Astrocyte (in vitro differentiated cells and primary cell): Measurements from ENCODE around the gene CCDC110. TPM values are rescaled to one million over a fixed set of nuclear protein-coding genes. Genes with fewer than 3 reads are reported as not detected.
A peak's percentile ranks its signal among the peaks of the same experiment; 100 is the strongest.

ENCODE experiments used
- DNase-seq: peaks from one replicate; pipeline ENCODE4 v3.0.0-alpha.2; 2010; ENCODE audit warnings: low read depth
- FAIRE-seq: peaks from 2 replicates; lab custom pipeline; 2011; peaks lifted over from hg19 to GRCh38; lab: Jason Lieb, UNC
- H2AFZ ChIP-seq: 2 replicates; pipeline ENCODE4 v1.6.0; 2012; ENCODE audit warnings: low read depth, low read length, inconsistent platforms
- H3K27ac ChIP-seq: 2 replicates; pipeline ENCODE4 v1.5.1; 2011; ENCODE audit warnings: low read depth, low read length, inconsistent platforms
- H3K27me3 ChIP-seq: 2 replicates; pipeline ENCODE4 v1.6.0; 2011; ENCODE audit warnings: low read length, inconsistent platforms; ENCODE audit not compliant: insufficient read depth
- H3K36me3 ChIP-seq: 2 replicates; pipeline ENCODE4 v1.5.1; 2011; ENCODE audit warnings: low read length, inconsistent platforms; ENCODE audit not compliant: insufficient read depth
- H3K4me1 ChIP-seq: 2 replicates; pipeline ENCODE4 v1.5.1; 2011; ENCODE audit warnings: low read length, inconsistent platforms; ENCODE audit not compliant: insufficient read depth
- H3K4me2 ChIP-seq: 2 replicates; pipeline ENCODE4 v1.6.0; 2012; ENCODE audit warnings: low read length, inconsistent platforms
- H3K4me3 ChIP-seq: 2 replicates; pipeline ENCODE4 v1.5.1; 2011; ENCODE audit warnings: low read depth, mild to moderate bottlenecking, low read length, inconsistent platforms; ENCODE audit not compliant: insufficient read depth
- H3K79me2 ChIP-seq: 2 replicates; pipeline ENCODE4 v1.6.0; 2012; ENCODE audit warnings: mild to moderate bottlenecking, low read length, inconsistent platforms; ENCODE audit not compliant: insufficient read depth
- H3K9ac ChIP-seq: 2 replicates; pipeline ENCODE4 v1.6.0; 2012; ENCODE audit warnings: mild to moderate bottlenecking, low read length, inconsistent platforms
- H3K9me3 ChIP-seq: 2 replicates; pipeline ENCODE4 v1.5.1; 2012; ENCODE audit warnings: low read depth, mild to moderate bottlenecking, low read length, inconsistent platforms; ENCODE audit not compliant: insufficient read depth
- H4K20me1 ChIP-seq: 2 replicates; pipeline ENCODE4 v1.6.0; 2012; ENCODE audit warnings: low read length, inconsistent platforms; ENCODE audit not compliant: insufficient read depth
- H3K27ac Mint-ChIP-seq: one replicate; pipeline ENCODE4 v1.8.0; 2021; ENCODE audit warnings: mild to moderate bottlenecking, mixed read lengths; ENCODE audit not compliant: unreplicated experiment
- H3K27me3 Mint-ChIP-seq: one replicate; pipeline ENCODE4 v1.8.0; 2021; ENCODE audit warnings: low read depth, mixed read lengths; ENCODE audit not compliant: unreplicated experiment
- H3K36me3 Mint-ChIP-seq: one replicate; pipeline ENCODE4 v1.8.0; 2021; ENCODE audit warnings: low read depth, mixed read lengths; ENCODE audit not compliant: unreplicated experiment
- H3K4me1 Mint-ChIP-seq: one replicate; pipeline ENCODE4 v1.8.0; 2021; ENCODE audit warnings: low read depth, mixed read lengths; ENCODE audit not compliant: unreplicated experiment
- H3K4me3 Mint-ChIP-seq: one replicate; pipeline ENCODE4 v1.8.0; 2021; ENCODE audit warnings: mild to moderate bottlenecking, moderate library complexity, mixed read lengths; ENCODE audit not compliant: unreplicated experiment
- H3K9me3 Mint-ChIP-seq: one replicate; pipeline ENCODE4 v1.8.0; 2021; ENCODE audit warnings: mild to moderate bottlenecking, mixed read lengths; ENCODE audit not compliant: unreplicated experiment
- EZH2 ChIP-seq: IDR thresholded peaks from 2 replicates; pipeline ENCODE4 v1.6.1; 2012; ENCODE audit warnings: mild to moderate bottlenecking, low read length, inconsistent platforms; ENCODE audit not compliant: insufficient read depth
- total RNA-seq: library from RNA; stranded (reverse); gene quantifications from 2 replicates; pipeline ENCODE4 v1.2.1, GENCODE V29; 2021
- TF ChIP-seq, protein P1 (sequence below): IDR thresholded peaks from 2 replicates; pipeline ENCODE4 v1.5.1; 2011; ENCODE audit warnings: low read depth, mild to moderate bottlenecking, inconsistent platforms, low read length, moderate library complexity; ENCODE audit not compliant: insufficient read depth

CCDC110 gene
- total RNA-seq, 1 donor from 2014 or later, result 0.39 TPM

DNA sequence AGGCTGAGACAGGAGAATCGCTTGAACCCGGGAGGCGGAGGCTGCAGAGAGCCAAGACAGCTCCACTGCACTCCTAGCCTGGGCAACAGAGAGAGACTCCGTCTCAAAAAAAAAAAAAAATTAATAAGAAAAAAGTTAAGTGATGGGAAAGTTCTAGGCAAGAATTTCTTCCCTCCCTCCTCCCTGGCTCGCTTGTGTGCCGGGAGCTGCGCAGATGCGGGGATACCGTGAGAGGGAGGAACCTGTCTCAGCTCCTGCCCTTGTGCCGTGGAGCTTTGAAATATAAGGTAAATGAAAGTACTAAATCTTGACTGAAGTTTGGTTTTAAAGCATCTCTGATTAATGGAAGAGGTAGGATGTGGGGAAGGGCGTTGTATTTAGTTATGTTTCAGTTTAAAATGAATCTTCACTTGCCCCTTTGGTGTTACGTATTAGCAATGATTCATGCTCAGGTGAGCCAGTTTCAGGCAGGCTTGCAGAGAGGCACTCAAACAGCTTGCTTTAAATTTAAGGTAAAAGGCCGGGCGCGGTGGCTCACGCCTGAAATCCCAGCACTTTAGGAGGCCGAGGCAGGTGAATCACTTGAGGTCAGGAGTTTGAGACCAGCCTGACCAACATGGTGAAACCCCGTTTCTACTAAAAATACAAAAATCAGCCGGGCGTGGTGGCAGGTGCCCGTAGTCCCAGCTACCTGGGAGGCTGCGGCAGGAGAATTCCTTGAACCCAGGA, 44.4 kb downstream of the CCDC110 start:
- DNase-seq (no peak), FAIRE-seq (no peak)
- no peak for TF ChIP-seq EZH2
- TF ChIP-seq, protein P1, sequence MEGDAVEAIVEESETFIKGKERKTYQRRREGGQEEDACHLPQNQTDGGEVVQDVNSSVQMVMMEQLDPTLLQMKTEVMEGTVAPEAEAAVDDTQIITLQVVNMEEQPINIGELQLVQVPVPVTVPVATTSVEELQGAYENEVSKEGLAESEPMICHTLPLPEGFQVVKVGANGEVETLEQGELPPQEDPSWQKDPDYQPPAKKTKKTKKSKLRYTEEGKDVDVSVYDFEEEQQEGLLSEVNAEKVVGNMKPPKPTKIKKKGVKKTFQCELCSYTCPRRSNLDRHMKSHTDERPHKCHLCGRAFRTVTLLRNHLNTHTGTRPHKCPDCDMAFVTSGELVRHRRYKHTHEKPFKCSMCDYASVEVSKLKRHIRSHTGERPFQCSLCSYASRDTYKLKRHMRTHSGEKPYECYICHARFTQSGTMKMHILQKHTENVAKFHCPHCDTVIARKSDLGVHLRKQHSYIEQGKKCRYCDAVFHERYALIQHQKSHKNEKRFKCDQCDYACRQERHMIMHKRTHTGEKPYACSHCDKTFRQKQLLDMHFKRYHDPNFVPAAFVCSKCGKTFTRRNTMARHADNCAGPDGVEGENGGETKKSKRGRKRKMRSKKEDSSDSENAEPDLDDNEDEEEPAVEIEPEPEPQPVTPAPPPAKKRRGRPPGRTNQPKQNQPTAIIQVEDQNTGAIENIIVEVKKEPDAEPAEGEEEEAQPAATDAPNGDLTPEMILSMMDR, result no peak
- H3K9me3 Mint-ChIP-seq, result no peaks in the 10 kb centered on the region
- peak overlapping the region; percentile 94 for H3K4me3 Mint-ChIP-seq
- Histone ChIP-seq H3K9ac (no peak overlapping the region), H3K9me3 (no peaks in the 10 kb centered on the region), H3K79me2 (peaks cover 29% of the 10 kb centered on the region), H3K4me1 (peaks cover 6% of the 10 kb centered on the region), H3K36me3 (no peaks in the 10 kb centered on the region), H4K20me1 (no peaks in the 10 kb centered on the region), H3K4me3 (no peak overlapping the region), H3K27ac (no peak overlapping the region), H3K27me3 (no peaks in the 10 kb centered on the region), H2AFZ (no peak overlapping the region), H3K4me2 (no peak overlapping the region)
- H3K36me3 Mint-ChIP-seq, result no peaks in the 10 kb centered on the region
- H3K27ac Mint-ChIP-seq, result no peak overlapping the region
- H3K4me1 Mint-ChIP-seq, result peaks cover 11% of the 10 kb centered on the region
- no peaks in the 10 kb centered on the region for H3K27me3 Mint-ChIP-seq

DNA sequence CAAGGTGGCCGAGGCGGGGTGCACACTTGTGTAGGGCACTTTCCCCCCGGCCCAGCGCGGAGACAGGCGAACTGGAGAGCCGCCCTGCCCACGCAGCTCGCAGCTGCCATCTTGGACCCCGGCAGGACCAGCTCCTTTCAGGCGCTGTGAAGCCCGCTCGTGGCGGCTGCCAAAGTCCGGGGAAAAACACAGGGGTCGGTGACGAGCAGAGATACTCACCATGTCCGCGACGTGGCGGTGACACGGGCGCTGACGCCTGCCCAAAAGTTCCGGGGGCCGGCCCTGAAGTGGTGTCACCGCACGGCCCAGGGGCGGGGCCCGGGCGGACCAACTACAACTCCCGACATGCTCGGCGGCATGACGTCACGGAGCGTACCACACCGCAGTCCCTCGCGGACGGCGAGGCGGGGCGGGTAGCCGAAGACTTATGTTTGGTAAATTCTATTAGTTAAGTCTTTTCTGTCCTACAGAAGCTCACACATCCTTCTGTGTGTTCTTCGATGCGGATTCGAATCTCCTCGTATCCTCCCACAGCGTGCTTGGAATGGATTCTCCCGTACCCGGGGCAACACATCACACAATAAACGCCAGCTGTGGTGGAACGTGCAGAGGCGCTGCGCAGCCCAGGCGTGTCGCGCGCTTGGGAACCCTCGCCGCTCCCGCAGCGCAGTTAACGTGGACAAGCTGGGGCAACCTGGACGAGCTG, 45.7 kb downstream of the CCDC110 start, which contains the start of gene UFSP2:
TSS of gene UFSP2 (minus strand) at position 318 of the 706 bp plus-strand sequence. CDS start at position 222, 96 bp downstream.
- Mint-ChIP-seq H3K4me1 (peaks cover 21% of the 10 kb centered on the region), H3K27ac (peak within 1 kb of the TSS; percentile 100), H3K36me3 (no peaks in the 10 kb centered on the region), H3K9me3 (no peaks in the 10 kb centered on the region), H3K4me3 (peak within 1 kb of the TSS; percentile 94), H3K27me3 (no peaks in the 10 kb centered on the region)
- Histone ChIP-seq H3K9me3 (no peaks in the 10 kb centered on the region), H3K4me3 (peak within 1 kb of the TSS; percentile 94), H3K4me2 (peak within 1 kb of the TSS; percentile 86), H3K4me1 (peaks cover 15% of the 10 kb centered on the region), H3K36me3 (peaks cover 3% of the 10 kb centered on the region), H2AFZ (peak within 1 kb of the TSS; percentile 98), H3K79me2 (peaks cover 29% of the 10 kb centered on the region), H3K27me3 (no peaks in the 10 kb centered on the region), H3K27ac (peak within 1 kb of the TSS; percentile 100), H3K9ac (peak within 1 kb of the TSS; percentile 97), H4K20me1 (no peaks in the 10 kb centered on the region)
- FAIRE-seq, result no peak
- peak; percentile 82 for DNase-seq
- TF ChIP-seq EZH2, result no peak
- TF ChIP-seq, protein P1, result no peak
